ENCODE results near the gene SBK2. TPM values are rescaled to one million over a fixed set of nuclear protein-coding genes. Genes with fewer than 3 reads are reported as not detected.

The SBK2 gene
- polyA plus RNA-seq, 1 of the 3 experiments (the other 2 are of a cell fraction): 0.20 TPM

DNA sequence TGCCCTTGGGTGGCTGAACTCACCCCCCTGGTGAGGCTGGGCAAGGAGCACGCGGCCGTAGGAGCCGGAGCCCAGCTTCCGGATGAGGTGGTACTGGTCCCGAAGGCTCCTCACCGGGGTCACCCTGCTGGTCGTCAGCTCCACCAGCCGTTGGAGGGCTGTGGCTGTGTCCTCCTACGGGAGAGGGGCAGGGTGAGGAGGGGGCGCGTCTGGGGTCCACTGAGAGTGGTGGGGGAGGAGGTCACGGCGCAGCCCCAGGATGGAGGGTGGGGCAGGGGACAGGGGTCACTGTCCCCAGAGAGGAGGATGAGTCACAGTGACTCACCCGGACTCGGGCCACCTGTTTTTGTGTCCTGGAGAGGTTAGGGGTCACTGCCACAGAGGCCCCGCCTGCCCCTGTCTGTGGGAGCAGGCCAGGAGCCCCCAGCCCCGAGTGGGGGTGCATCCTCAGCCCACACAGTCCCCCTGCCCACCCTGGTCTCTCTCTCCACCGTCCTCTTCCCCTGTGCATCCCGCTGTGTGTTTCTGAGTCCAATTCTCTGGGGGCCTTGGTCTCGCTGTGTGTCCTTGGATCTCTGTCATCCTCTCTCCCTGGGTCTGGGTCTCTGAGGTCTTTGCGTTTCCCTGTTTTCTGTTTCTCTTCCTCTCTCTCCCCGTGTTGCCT lies 8.0 kb upstream of the SBK2 start:
- H3K27ac ChIP-seq (ENCODE audit: low read depth in 2 of 2, low read length in 1 of 2): no peak overlapping the region
- no peak overlapping the region for H2AFZ ChIP-seq (ENCODE audit: low read depth)
- H3K4me3 ChIP-seq (ENCODE audit: low read depth in 2 of 2, low read length in 1 of 2): no peak overlapping the region
- peaks cover 11% of the 10 kb centered on the region for H3F3A ChIP-seq (replicated peaks; ENCODE audit: insufficient read depth)
- no peak for DNase-seq
- no peak overlapping the region for H3K4me2 ChIP-seq
- no peak overlapping the region for H3K9ac ChIP-seq
- no peaks in the 10 kb centered on the region for H3K79me2 ChIP-seq (ENCODE audit: insufficient read depth)
- H4K20me1 ChIP-seq (ENCODE audit: insufficient read depth): no peaks in the 10 kb centered on the region
- 76% methylated on average over 17 of the region's 23 CpGs for WGBS (ENCODE audit: low lambda C conversion rate)
- no peaks in the 10 kb centered on the region for H3K9me3 ChIP-seq
- H3K27me3 ChIP-seq (ENCODE audit: insufficient read depth): no peaks in the 10 kb centered on the region
- H3K9me2 ChIP-seq: no peaks in the 10 kb centered on the region
- H3K4me1 ChIP-seq (ENCODE audit: control insufficient read depth in 1 of 2, insufficient read depth in 2 of 2, low read depth in 1 of 2, low read length in 1 of 2): peaks cover 2 to 24% of the 10 kb centered on the region in 2 experiments; a peak in 3 of 4 replicates
- POLR2A ChIA-PET: interaction anchor here (0.6 kb wide), 1 partner anchor 26 kb away, joined by 5 read pairs; no protein-coding TSS in a partner anchor
- no peaks in the 10 kb centered on the region for H3K36me3 ChIP-seq (replicated peaks in 1 of 2; ENCODE audit: control insufficient read depth in 1 of 2, insufficient read depth in 2 of 2, low read length in 1 of 2)
- TF ChIP-seq NRF1 (IDR thresholded peaks at IDR 0.05; ENCODE audit: low read depth, low read length) (no peak), TEAD4 (IDR thresholded peaks at IDR 0.05; ENCODE audit: borderline replicate concordance, insufficient read depth) (no peak), EP300 (IDR thresholded peaks at IDR 0.05; ENCODE audit: borderline replicate concordance in 1 of 2, low read depth in 1 of 2, low read length in 1 of 2) (no peak), ELF1 (IDR thresholded peaks at IDR 0.05) (no peak), GABPA (IDR thresholded peaks at IDR 0.05; ENCODE audit: low read depth) (no peak)
- TF ChIP-seq, protein P1, sequence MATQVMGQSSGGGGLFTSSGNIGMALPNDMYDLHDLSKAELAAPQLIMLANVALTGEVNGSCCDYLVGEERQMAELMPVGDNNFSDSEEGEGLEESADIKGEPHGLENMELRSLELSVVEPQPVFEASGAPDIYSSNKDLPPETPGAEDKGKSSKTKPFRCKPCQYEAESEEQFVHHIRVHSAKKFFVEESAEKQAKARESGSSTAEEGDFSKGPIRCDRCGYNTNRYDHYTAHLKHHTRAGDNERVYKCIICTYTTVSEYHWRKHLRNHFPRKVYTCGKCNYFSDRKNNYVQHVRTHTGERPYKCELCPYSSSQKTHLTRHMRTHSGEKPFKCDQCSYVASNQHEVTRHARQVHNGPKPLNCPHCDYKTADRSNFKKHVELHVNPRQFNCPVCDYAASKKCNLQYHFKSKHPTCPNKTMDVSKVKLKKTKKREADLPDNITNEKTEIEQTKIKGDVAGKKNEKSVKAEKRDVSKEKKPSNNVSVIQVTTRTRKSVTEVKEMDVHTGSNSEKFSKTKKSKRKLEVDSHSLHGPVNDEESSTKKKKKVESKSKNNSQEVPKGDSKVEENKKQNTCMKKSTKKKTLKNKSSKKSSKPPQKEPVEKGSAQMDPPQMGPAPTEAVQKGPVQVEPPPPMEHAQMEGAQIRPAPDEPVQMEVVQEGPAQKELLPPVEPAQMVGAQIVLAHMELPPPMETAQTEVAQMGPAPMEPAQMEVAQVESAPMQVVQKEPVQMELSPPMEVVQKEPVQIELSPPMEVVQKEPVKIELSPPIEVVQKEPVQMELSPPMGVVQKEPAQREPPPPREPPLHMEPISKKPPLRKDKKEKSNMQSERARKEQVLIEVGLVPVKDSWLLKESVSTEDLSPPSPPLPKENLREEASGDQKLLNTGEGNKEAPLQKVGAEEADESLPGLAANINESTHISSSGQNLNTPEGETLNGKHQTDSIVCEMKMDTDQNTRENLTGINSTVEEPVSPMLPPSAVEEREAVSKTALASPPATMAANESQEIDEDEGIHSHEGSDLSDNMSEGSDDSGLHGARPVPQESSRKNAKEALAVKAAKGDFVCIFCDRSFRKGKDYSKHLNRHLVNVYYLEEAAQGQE (IDR thresholded peaks at IDR 0.05; ENCODE audit: low read depth, low read length): no peak
- TF ChIP-seq, protein P2, sequence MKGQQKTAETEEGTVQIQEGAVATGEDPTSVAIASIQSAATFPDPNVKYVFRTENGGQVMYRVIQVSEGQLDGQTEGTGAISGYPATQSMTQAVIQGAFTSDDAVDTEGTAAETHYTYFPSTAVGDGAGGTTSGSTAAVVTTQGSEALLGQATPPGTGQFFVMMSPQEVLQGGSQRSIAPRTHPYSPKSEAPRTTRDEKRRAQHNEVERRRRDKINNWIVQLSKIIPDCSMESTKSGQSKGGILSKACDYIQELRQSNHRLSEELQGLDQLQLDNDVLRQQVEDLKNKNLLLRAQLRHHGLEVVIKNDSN (IDR thresholded peaks at IDR 0.05; ENCODE audit: borderline replicate concordance, low read depth): no peak
- TF ChIP-seq, protein P3, sequence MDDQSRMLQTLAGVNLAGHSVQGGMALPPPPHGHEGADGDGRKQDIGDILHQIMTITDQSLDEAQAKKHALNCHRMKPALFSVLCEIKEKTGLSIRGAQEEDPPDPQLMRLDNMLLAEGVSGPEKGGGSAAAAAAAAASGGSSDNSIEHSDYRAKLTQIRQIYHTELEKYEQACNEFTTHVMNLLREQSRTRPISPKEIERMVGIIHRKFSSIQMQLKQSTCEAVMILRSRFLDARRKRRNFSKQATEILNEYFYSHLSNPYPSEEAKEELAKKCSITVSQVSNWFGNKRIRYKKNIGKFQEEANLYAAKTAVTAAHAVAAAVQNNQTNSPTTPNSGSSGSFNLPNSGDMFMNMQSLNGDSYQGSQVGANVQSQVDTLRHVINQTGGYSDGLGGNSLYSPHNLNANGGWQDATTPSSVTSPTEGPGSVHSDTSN (IDR thresholded peaks at IDR 0.05): no peak
- TF ChIP-seq, protein P4, sequence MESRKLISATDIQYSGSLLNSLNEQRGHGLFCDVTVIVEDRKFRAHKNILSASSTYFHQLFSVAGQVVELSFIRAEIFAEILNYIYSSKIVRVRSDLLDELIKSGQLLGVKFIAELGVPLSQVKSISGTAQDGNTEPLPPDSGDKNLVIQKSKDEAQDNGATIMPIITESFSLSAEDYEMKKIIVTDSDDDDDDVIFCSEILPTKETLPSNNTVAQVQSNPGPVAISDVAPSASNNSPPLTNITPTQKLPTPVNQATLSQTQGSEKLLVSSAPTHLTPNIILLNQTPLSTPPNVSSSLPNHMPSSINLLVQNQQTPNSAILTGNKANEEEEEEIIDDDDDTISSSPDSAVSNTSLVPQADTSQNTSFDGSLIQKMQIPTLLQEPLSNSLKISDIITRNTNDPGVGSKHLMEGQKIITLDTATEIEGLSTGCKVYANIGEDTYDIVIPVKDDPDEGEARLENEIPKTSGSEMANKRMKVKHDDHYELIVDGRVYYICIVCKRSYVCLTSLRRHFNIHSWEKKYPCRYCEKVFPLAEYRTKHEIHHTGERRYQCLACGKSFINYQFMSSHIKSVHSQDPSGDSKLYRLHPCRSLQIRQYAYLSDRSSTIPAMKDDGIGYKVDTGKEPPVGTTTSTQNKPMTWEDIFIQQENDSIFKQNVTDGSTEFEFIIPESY (IDR thresholded peaks at IDR 0.05; ENCODE audit: borderline replicate concordance, low read depth): no peak
- TF ChIP-seq, protein P5, sequence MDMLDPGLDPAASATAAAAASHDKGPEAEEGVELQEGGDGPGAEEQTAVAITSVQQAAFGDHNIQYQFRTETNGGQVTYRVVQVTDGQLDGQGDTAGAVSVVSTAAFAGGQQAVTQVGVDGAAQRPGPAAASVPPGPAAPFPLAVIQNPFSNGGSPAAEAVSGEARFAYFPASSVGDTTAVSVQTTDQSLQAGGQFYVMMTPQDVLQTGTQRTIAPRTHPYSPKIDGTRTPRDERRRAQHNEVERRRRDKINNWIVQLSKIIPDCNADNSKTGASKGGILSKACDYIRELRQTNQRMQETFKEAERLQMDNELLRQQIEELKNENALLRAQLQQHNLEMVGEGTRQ (IDR thresholded peaks at IDR 0.05; ENCODE audit: borderline replicate concordance, low read depth, low read length): no peak
- CTCF ChIA-PET: interaction anchor here (1.2 to 1.4 kb wide), 2 partner anchors 9 to 40 kb away, joined by 4 to 5 read pairs; no protein-coding TSS in a partner anchor
